IPS-NIHi7 (cell line): ENCODE results near the gene AFAP1.
A peak's percentile ranks its signal among the peaks of the same experiment; 100 is the strongest.

Experiments
- DNase-seq: peaks from one replicate; pipeline ENCODE4 v3.0.0; 2012; ENCODE audit warnings: mixed read lengths; ENCODE audit errors: extremely low spot score

AFAP1 gene

DNA sequence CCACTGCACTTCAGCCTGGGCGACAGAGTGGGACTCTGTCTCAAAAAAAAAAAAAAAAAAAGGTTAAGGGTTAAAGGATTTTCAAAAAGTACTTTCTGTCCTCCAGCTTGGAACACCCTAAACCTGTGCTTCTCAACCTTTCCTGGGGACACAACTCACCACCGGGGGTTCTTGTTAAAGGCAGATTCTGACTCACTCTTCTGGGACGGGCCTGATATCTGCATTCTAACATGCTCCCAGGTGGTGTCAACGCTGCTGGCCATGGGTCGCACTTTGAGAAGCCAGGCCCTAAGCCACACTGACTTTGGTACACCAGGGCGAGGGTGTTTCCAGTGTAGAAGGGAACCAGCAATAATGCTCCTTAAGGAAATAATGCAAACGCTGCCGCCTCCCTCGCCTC lies 46.1 kb downstream of the AFAP1 start:
- DNase-seq = peak; percentile 33

DNA sequence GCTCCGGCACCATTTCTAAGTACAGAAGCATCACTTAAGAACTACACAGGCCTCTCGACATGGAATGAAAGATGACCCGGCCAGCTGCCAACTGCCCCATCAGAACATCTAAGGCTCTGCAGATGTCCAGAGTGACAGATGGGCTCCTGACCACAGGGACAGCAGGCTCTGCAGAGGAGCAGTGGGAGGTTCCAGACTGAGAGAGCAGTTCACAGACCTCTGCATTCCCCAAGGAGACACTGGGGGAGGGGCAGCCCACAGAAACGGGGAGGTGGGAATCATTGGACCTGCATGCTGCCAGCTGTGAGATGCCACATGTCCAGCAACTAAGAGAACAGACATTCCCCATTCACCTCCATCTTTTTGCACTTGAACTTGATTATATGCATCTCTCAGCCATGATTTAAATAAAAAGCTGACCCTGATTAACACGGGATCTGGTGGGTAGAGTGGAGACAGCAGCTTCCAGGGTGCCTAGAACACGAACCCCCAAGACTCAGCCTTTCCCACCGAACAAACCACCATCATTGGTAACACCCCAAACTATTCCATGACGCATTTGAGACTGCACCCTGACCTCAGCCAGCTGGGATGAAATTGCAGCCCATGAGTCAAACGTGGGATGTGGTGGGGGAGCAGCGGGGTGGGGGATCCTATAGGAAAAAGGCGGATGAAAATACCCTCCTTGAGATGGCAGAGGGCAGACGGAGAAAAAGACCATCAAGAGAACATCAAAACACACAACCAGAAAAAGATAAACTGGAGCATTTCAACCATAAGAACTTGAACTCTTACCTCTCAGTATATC lies 47.2 kb downstream of the AFAP1 start:
- no peak for DNase-seq

DNA sequence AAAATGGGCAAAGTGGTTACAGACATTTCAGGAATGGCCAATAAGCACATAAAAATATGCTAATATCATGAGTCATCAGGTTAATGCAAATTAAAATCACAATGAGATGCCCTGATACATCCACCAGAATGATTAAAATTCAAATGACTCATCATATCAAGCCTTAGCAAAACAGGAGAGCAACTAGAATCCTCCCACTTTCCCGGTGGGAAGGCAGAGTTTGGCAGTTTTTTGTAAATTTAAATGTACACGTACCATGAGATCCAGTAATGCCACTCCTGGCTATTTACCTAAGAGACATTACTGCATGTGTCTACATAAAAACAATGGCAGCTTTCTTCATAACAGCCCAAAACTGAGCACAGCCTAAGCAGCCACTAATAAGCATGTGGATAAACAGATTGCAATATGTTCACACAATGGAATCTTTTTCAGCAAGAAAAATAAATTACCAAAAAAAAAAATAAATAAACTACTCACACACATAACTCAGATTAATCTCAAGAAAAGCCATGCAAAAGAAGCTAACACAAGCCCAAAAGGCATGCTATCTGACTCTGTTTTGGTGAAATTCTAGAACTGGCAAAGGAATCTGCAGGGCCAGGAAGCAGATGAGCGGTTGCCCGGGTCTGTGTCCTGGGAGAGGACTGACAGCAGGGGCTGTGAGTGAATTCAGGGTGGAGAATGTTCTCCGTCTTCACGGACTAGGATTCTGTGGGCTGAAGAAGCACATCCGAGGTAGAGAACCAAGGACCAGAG lies 48.8 kb downstream of the AFAP1 start:
- DNase-seq = peak; percentile 48

GRCh38 chr4:7887436-7887835 lies 52.2 kb downstream of the AFAP1 start:
- DNase-seq = no peak

DNA sequence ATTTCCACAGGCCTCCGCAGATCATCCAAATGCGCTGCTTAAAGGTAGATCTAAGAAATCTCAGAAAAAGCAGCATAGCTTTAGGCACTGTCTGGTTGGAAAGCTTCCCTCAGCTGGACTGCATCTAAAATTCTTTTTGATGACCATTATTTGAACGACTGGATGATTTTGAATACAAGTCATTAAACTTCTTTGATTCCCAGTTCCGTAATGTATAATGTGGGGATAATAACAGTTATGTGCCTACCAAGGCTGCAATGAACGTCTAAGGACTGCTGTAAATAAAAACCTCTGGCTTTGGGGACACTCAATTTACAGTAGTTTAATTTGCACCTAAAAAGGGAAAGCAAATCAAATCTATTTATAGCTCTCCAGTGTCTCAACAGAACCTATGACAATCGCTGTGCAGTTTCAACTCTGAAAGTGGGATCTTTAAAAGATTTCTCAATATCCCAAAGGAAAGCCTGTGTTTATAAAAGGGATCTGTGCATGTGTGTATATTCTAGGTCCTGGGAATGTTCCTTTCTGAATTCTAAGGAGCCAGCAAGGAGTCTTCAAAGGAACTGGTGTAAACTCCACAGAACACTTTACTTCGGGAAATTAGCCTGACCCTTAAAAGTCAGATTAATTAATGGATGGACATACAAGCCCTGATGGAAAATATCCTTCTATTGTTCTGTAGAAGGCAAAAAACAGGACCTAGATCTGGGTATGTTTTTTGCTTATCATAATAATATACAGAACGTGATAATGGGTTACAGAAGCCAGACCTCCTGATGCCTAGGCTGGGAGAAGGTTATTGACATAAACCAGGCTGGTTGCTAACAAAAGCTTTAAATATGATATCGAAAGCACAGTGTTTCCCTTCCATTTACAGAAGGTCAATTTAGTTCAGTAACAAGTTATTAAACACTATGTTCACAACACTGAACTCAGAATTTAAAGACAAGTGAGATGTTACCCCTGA lies 53.4 kb downstream of the AFAP1 start:
- no peak for DNase-seq

GRCh38 chr4:7885216-7886006 lies 54.2 kb downstream of the AFAP1 start:
- DNase-seq = no peak

DNA sequence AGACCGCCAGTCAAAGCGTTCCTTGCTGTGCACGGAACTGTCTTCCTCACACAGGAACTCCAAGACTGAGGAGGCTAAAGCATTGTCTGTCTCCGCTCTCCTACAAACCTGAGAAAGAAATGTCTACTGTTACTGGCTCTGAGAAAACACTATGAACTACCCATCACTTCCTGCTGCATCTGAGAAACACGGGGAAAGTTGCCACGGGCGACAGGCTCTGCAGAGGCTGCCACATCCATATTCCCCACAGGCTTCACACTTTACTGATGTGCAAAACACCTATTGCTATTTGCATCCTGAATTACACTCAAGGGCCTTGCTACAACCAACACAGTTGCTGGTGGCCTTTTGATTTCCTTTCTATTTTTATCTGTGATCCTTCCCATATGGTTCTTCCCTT lies 59.0 kb downstream of the AFAP1 start:
- no peak for DNase-seq

DNA sequence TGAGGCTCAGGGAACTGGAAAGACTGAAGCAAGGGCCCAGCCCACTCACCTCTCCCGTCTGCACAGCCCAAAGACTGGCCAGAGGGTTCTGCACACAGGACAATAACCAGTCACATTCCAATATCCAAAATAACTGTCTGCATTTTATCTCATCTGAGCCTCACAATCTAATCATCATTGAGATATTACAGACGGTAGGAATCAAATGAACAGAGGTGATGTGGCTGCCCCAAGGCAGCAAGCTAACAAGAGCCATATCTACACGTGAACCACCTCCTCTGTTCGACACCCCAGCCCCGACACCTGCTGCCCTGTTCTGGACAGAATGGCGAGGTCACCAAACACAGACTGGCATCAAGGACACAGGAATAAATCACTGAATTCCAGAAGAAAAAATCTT lies 60.5 kb downstream of the AFAP1 start:
- DNase-seq = no peak

- no peak for DNase-seq
Measured at GRCh38 chr4:7878323-7878722, 61.3 kb downstream of the AFAP1 start.

DNA sequence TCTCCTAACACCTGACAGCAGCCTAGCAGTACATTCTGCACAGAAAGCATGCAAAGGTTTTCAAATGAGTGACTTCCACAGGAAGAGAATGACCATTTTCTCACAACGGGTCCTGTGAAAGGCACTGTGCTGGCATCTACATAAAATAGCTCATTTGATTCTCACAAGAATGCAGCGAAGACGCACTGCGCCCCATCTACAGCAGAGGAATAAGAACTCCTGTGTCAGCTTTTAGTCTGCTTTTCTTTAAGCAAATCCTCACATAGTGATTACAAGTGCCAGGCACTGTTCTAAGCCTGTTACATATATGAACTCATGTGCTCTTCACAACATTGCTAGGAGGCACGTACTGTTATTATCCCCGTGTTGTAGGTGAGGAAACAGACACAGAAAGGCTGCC lies 62.5 kb downstream of the AFAP1 start:
- DNase-seq = no peak

GRCh38 chr4:7876201-7876875 lies 63.3 kb downstream of the AFAP1 start:
- peak; percentile 70 for DNase-seq

GRCh38 chr4:7874838-7875237 lies 64.8 kb downstream of the AFAP1 start:
- DNase-seq = no peak

DNA sequence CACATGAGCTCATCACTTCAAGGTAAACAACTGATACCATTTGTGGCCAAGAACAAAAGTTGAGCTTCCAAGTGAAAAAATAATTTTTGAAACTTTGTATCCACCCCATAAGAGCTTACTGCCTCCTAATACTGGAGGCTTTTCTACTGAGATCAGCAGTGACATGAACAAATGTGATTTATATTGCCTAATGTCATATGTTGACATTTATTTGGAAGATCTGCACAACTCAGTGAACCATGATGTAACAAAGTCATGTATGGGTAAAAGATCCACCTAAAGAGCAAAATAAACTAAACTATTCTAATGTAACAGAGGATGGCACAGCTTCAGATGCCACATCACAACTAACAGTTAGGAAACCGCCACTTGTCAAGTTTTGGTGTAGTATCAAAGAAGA lies 65.8 kb downstream of the AFAP1 start:
- no peak for DNase-seq

- no peak for DNase-seq
Measured at GRCh38 chr4:7872264-7872771, 67.3 kb downstream of the AFAP1 start.

- no peak for DNase-seq
Measured at GRCh38 chr4:7871356-7871755, 68.3 kb downstream of the AFAP1 start.

- DNase-seq = no peak
Measured at GRCh38 chr4:7868892-7869471, 70.7 kb downstream of the AFAP1 start.

DNA sequence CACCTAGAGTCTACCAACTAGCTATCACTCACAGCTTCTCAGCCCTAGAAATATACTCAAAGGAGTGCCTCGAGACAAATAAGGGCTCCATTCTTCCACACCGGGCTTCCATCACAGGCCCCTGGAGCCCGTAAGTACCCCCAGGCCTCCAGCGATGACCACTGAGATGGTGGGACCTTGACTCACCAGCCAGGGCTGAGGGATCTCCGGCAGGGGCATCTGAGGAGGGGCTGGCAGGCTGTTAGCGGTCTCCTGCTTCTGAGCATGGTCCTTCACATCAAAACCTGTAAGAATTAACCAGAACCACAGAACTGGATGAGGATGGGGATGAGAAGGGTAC lies 71.3 kb downstream of the AFAP1 start:
- DNase-seq = no peak

- no peak for DNase-seq
Measured at GRCh38 chr4:7867701-7868435, 71.8 kb downstream of the AFAP1 start.

DNA sequence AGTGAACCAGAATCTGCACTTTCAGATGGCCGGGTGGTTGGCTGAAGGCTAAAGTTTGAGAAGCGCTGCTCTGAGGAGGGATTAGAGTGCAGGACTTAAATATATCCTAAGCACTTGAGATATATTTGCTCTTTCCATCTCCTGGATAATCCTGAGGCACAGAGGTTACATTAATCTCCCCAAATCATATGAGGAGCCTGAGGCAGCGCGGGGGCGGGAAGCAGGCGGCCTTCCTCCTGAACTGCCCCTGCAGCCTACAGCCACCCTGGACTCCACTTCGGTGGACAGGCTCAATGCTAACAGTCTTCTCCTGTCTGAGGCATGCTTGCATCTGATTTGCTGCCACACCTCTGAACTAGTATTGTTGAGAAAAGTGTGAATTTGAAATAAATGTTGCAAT lies 72.5 kb downstream of the AFAP1 start:
- DNase-seq = no peak

GRCh38 chr4:7865533-7865932 lies 74.1 kb downstream of the AFAP1 start:
- no peak for DNase-seq
